Measurements from ENCODE around the gene C16orf78. TPM values are rescaled to one million over a fixed set of nuclear protein-coding genes. Genes with fewer than 3 reads are reported as not detected.
"Not testable (repeated sequence)": the region's sequence is repeated elsewhere in the genome, so short reads cannot be mapped to it uniquely, and the experiment has no call there.

Gene C16orf78
- total RNA-seq, 1 experiment from 2014 or later: not detected

GRCh38 chr16:49354991-49355390 lies 18.6 kb upstream of the C16orf78 start:
- Histone ChIP-seq H3K36me3 (no peaks in the 10 kb centered on the region), H3K4me1 (replicated peaks) (no peaks in the 10 kb centered on the region), H3K27ac (no peak overlapping the region), H3K4me3 (no peak overlapping the region), H3K27me3 (replicated peaks) (no peaks in the 10 kb centered on the region), H3K9me3 (replicated peaks) (no peaks in the 10 kb centered on the region)
- no peak for DNase-seq (ENCODE audit: low read depth in 1 of 2, low spot score in 2 of 2)

- no peaks in the 10 kb centered on the region for H3K36me3 ChIP-seq
- no peak for DNase-seq (ENCODE audit: low read depth in 1 of 2, low spot score in 2 of 2)
- no peak overlapping the region for H3K27ac ChIP-seq
- no peaks in the 10 kb centered on the region for H3K4me1 ChIP-seq (replicated peaks)
- H3K4me3 ChIP-seq: no peak overlapping the region
- no peaks in the 10 kb centered on the region for H3K9me3 ChIP-seq (replicated peaks)
- no peaks in the 10 kb centered on the region for H3K27me3 ChIP-seq (replicated peaks)
Measured at GRCh38 chr16:49355933-49356665, 17.5 kb upstream of the C16orf78 start.

- H3K4me3 ChIP-seq: no peak overlapping the region
- no peak overlapping the region for H3K27ac ChIP-seq
- no peaks in the 10 kb centered on the region for H3K9me3 ChIP-seq (replicated peaks)
- no peaks in the 10 kb centered on the region for H3K27me3 ChIP-seq (replicated peaks)
- H3K36me3 ChIP-seq: no peaks in the 10 kb centered on the region
- H3K4me1 ChIP-seq (replicated peaks): no peaks in the 10 kb centered on the region
- no peak for DNase-seq (ENCODE audit: low read depth in 1 of 2, low spot score in 2 of 2)
Measured at GRCh38 chr16:49356728-49357488, 16.7 kb upstream of the C16orf78 start.

GRCh38 chr16:49359591-49359990 lies 14.0 kb upstream of the C16orf78 start:
- H3K27me3 ChIP-seq (replicated peaks): no peaks in the 10 kb centered on the region
- no peaks in the 10 kb centered on the region for H3K9me3 ChIP-seq (replicated peaks)
- no peak overlapping the region for H3K27ac ChIP-seq
- H3K36me3 ChIP-seq: no peaks in the 10 kb centered on the region
- H3K4me1 ChIP-seq (replicated peaks): no peaks in the 10 kb centered on the region
- no peak for DNase-seq (ENCODE audit: low read depth in 1 of 2, low spot score in 2 of 2)
- H3K4me3 ChIP-seq: no peak overlapping the region

GRCh38 chr16:49361731-49362130 lies 11.9 kb upstream of the C16orf78 start:
- H3K27me3 ChIP-seq (replicated peaks); H3K27ac ChIP-seq; H3K4me3 ChIP-seq; H3K36me3 ChIP-seq; H3K4me1 ChIP-seq (replicated peaks); DNase-seq (ENCODE audit: low read depth in 1 of 2, low spot score in 2 of 2); H3K9me3 ChIP-seq (replicated peaks): not testable (repeated sequence)

- H3K4me1 ChIP-seq (replicated peaks): no peaks in the 10 kb centered on the region
- no peaks in the 10 kb centered on the region for H3K9me3 ChIP-seq (replicated peaks)
- no peak for DNase-seq (ENCODE audit: low read depth in 1 of 2, low spot score in 2 of 2)
Measured at GRCh38 chr16:49362230-49362629, 11.4 kb upstream of the C16orf78 start.

GRCh38 chr16:49365711-49366509 lies 7.7 kb upstream of the C16orf78 start:
- H3K9me3 ChIP-seq (replicated peaks): no peaks in the 10 kb centered on the region
- H3K4me1 ChIP-seq (replicated peaks): no peaks in the 10 kb centered on the region
- no peak for DNase-seq (ENCODE audit: low read depth in 1 of 2, low spot score in 2 of 2)
- no peak overlapping the region for H3K27ac ChIP-seq
- H3K27me3 ChIP-seq (replicated peaks): peaks cover 4% of the 10 kb centered on the region; the same call in 1 of the 2 replicates
- no peak overlapping the region for H3K4me3 ChIP-seq
- no peaks in the 10 kb centered on the region for H3K36me3 ChIP-seq

More at GRCh38 chr16:49362230-49362629, 11.4 kb upstream of the C16orf78 start:
- H3K36me3 ChIP-seq: no peaks in the 10 kb centered on the region
- H3K27ac ChIP-seq: no peak overlapping the region
- H3K4me3 ChIP-seq: no peak overlapping the region
- H3K27me3 ChIP-seq (replicated peaks): peaks cover 4% of the 10 kb centered on the region; the same call in 1 of the 2 replicates

GRCh38 chr16:49366669-49367068 lies 6.9 kb upstream of the C16orf78 start:
- H3K4me3 ChIP-seq: no peak overlapping the region
- no peaks in the 10 kb centered on the region for H3K4me1 ChIP-seq (replicated peaks)
- H3K27ac ChIP-seq: no peak overlapping the region
- H3K27me3 ChIP-seq (replicated peaks): peaks cover 4% of the 10 kb centered on the region; the same call in 1 of the 2 replicates
- no peak for DNase-seq (ENCODE audit: low read depth in 1 of 2, low spot score in 2 of 2)
- no peaks in the 10 kb centered on the region for H3K36me3 ChIP-seq
- H3K9me3 ChIP-seq (replicated peaks): no peaks in the 10 kb centered on the region

GRCh38 chr16:49369651-49370611 lies 3.7 kb upstream of the C16orf78 start:
- Histone ChIP-seq H3K9me3 (replicated peaks) (no peaks in the 10 kb centered on the region), H3K36me3 (no peaks in the 10 kb centered on the region), H3K27me3 (replicated peaks) (peaks cover 4% of the 10 kb centered on the region; the same call in 1 of the 2 replicates), H3K27ac (no peak overlapping the region), H3K4me1 (replicated peaks) (no peaks in the 10 kb centered on the region), H3K4me3 (no peak overlapping the region)
- no peak for DNase-seq (ENCODE audit: low read depth in 1 of 2, low spot score in 2 of 2)

- Histone ChIP-seq H3K27ac (no peak overlapping the region), H3K27me3 (replicated peaks) (no peaks in the 10 kb centered on the region), H3K36me3 (no peaks in the 10 kb centered on the region), H3K9me3 (replicated peaks) (no peaks in the 10 kb centered on the region), H3K4me3 (no peak overlapping the region), H3K4me1 (replicated peaks) (no peaks in the 10 kb centered on the region)
- DNase-seq (ENCODE audit: low read depth in 1 of 2, low spot score in 2 of 2): peak in 1 of 2 experiments; percentile 37
Measured at GRCh38 chr16:49376206-49376605, 2.6 kb downstream of the C16orf78 start.

- no peaks in the 10 kb centered on the region for H3K4me1 ChIP-seq (replicated peaks)
- no peaks in the 10 kb centered on the region for H3K27me3 ChIP-seq (replicated peaks)
- no peak overlapping the region for H3K4me3 ChIP-seq
- H3K36me3 ChIP-seq: no peaks in the 10 kb centered on the region
- H3K27ac ChIP-seq: no peak overlapping the region
- DNase-seq (ENCODE audit: low read depth in 1 of 2, low spot score in 2 of 2): peak in 1 of 2 experiments; percentile 22
- no peaks in the 10 kb centered on the region for H3K9me3 ChIP-seq (replicated peaks)
Measured at GRCh38 chr16:49377196-49377755, 3.7 kb downstream of the C16orf78 start.

- Histone ChIP-seq H3K4me3 (no peak overlapping the region), H3K36me3 (no peaks in the 10 kb centered on the region)
Measured at GRCh38 chr16:49378238-49378637, 4.6 kb downstream of the C16orf78 start.

More at GRCh38 chr16:49378238-49378637, 4.6 kb downstream of the C16orf78 start:
- Histone ChIP-seq H3K9me3 (replicated peaks) (0 out of 2 replicates have a peak, but pooled peaks cover 3% of the 10 kb centered on the region), H3K27me3 (replicated peaks) (no peaks in the 10 kb centered on the region), H3K27ac (no peak overlapping the region), H3K4me1 (replicated peaks) (no peaks in the 10 kb centered on the region)
- DNase-seq (ENCODE audit: low read depth in 1 of 2, low spot score in 2 of 2): peak in 1 of 2 experiments; percentile 24
